HCT116 (cell line): ENCODE data around the gene FHOD3.

Experiments
- CTCF ChIP-seq, 3 experiments: fragments of 200-600 bp in 1 of 3; sonication (generic) in 1 of 3; IDR thresholded peaks in 2 of 3; conservative IDR thresholded peaks in 1 of 3; 2 replicates each; pipeline ENCODE4 v1.5.1; 2012 to 2017; ENCODE audit warnings: low read depth in 2 of 3, low read length in 2 of 3, antibody characterized with exemption in 1 of 3, borderline replicate concordance in 1 of 3, control low read depth in 1 of 3, mild to moderate bottlenecking in 1 of 3, mixed read lengths in 1 of 3, mixed run types in 1 of 3, moderate library complexity in 1 of 3; ENCODE audit not compliant: insufficient read depth in 1 of 3
- EGR1 ChIP-seq: IDR thresholded peaks from 2 replicates; pipeline ENCODE4 v1.6.1; 2012; ENCODE audit warnings: low read depth
- EZH2 ChIP-seq: fragments of 200-600 bp; sonication (generic); IDR thresholded peaks from 2 replicates; pipeline ENCODE4 v1.6.1; 2017; ENCODE audit warnings: antibody characterized with exemption, mixed run types
- EZH2phosphoT487 ChIP-seq: fragments of 200-600 bp; IDR thresholded peaks from 2 replicates; pipeline ENCODE4 v1.6.1; 2018; ENCODE audit warnings: antibody characterized with exemption, borderline replicate concordance
- JUND ChIP-seq: IDR thresholded peaks from 2 replicates; pipeline ENCODE4 v1.6.1; 2012
- MAX ChIP-seq: IDR thresholded peaks from 2 replicates; pipeline ENCODE4 v1.6.1; 2012
- POLR2A ChIP-seq: IDR thresholded peaks from 2 replicates; pipeline ENCODE4 v1.7.0; 2011; ENCODE audit warnings: borderline replicate concordance; ENCODE audit not compliant: insufficient read depth, insufficient read length; ENCODE audit errors: extremely low read depth
- POLR2AphosphoS5 ChIP-seq: IDR thresholded peaks from 2 replicates; pipeline ENCODE4 v1.6.1; 2011; ENCODE audit warnings: mild to moderate bottlenecking, low read depth, low read length, moderate library complexity
- RAD21 ChIP-seq: IDR thresholded peaks from 2 replicates; pipeline ENCODE4 v1.6.1; 2012; ENCODE audit warnings: low read depth, mild to moderate bottlenecking
- REST ChIP-seq: IDR thresholded peaks from 2 replicates; pipeline ENCODE4 v1.6.1; 2012; ENCODE audit warnings: low read depth
- SIN3A ChIP-seq: IDR thresholded peaks from 2 replicates; pipeline ENCODE4 v1.6.1; 2012; ENCODE audit warnings: low read depth
- YY1 ChIP-seq: IDR thresholded peaks from 2 replicates; pipeline ENCODE4 v1.6.1; 2011; ENCODE audit warnings: low read length, low read depth, moderate library complexity, mild to moderate bottlenecking; ENCODE audit not compliant: insufficient replicate concordance; ENCODE audit errors: extremely low read depth
- ZBTB33 ChIP-seq: IDR thresholded peaks from 2 replicates; pipeline ENCODE4 v1.6.1; 2011; ENCODE audit warnings: mild to moderate bottlenecking, low read length, moderate library complexity; ENCODE audit not compliant: insufficient replicate concordance; ENCODE audit errors: extremely low read depth
- ZNF274 ChIP-seq: fragments of 200-500 bp; sonication (Bioruptor generic); IDR thresholded peaks from 2 replicates; pipeline ENCODE4 v1.6.1; 2014; ENCODE audit warnings: mild to moderate bottlenecking, low read depth, low read length, inconsistent platforms

GRCh38 chr18:36630917-36631316 is 333.4 kb downstream of the FHOD3 start:
- TF ChIP-seq CTCF (IDR thresholded peaks at IDR 0.05 in 2 of 3, conservative IDR thresholded peaks at IDR 0.05 in 1 of 3; ENCODE audit: borderline replicate concordance in 1 of 3, insufficient read depth in 1 of 3, low read depth in 2 of 3, low read length in 2 of 3), result no peak
- TF ChIP-seq POLR2AphosphoS5, result no peak
- TF ChIP-seq RAD21, result no peak
- no peak for TF ChIP-seq POLR2A
- no peak for TF ChIP-seq JUND
- TF ChIP-seq EZH2phosphoT487, result no peak
- TF ChIP-seq EZH2, result no peak
- TF ChIP-seq EGR1, result no peak
- no peak for TF ChIP-seq REST
- TF ChIP-seq SIN3A, result no peak
- TF ChIP-seq MAX, result no peak
- TF ChIP-seq ZNF274, result no peak
- TF ChIP-seq YY1, result no peak
- no peak for TF ChIP-seq ZBTB33
